RWPE1 (cell line): ENCODE results near the gene KRTAP16-1.

Experiments used
- CTCF ChIA-PET: fragments of 350-600 bp; sonication (Branson Sonifier 250); formaldehyde crosslinking; extraction: SDS; loops from one replicate; lab custom pipeline; 2021; lab: Yijun Ruan, JAX
- POLR2A ChIA-PET: fragments of 400-600 bp; formaldehyde crosslinking; extraction: SDS; loops from one replicate; lab custom pipeline; 2020; ENCODE audit warnings: antibody characterized with exemption; ENCODE audit not compliant: low non-redundant PET; lab: Yijun Ruan, JAX
- DNase-seq: peaks from one replicate; pipeline ENCODE4 v3.0.0; 2012; ENCODE audit warnings: low spot score
- H3K27ac ChIP-seq: fragments of 450-650 bp; 2 replicates; pipeline ENCODE4 v1.5.1; 2017
- TF ChIP-seq, protein P1 (sequence below): fragments of 450-650 bp; conservative IDR thresholded peaks from 2 replicates; pipeline ENCODE4 v1.5.1; 2017; ENCODE audit warnings: low read depth, mild to moderate bottlenecking

Gene KRTAP16-1

DNA sequence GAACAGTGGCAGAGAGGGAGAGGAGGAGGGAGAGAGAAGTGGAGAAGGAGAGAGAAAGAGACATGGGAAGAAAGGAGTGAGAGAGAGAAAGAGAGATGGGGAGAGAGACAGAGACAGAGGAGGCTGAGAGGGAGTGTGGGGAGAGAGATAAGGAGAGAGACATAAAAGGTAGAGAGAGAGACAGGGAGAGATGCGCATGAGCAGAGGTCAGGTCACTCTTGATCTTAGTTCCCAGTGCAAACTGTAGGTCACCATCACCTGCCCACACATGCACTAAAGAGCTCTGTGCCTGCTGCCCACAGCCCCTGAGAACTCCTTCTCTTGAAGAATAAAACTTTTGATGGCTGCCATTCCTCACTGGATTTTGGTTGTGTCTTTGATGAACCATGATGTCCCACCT, 26.6 kb upstream of the KRTAP16-1 start:
- H3K27ac ChIP-seq = no peak overlapping the region
- DNase-seq = no peak
- CTCF ChIA-PET = no interaction called here
- POLR2A ChIA-PET = no interaction called here
- TF ChIP-seq, protein P1, sequence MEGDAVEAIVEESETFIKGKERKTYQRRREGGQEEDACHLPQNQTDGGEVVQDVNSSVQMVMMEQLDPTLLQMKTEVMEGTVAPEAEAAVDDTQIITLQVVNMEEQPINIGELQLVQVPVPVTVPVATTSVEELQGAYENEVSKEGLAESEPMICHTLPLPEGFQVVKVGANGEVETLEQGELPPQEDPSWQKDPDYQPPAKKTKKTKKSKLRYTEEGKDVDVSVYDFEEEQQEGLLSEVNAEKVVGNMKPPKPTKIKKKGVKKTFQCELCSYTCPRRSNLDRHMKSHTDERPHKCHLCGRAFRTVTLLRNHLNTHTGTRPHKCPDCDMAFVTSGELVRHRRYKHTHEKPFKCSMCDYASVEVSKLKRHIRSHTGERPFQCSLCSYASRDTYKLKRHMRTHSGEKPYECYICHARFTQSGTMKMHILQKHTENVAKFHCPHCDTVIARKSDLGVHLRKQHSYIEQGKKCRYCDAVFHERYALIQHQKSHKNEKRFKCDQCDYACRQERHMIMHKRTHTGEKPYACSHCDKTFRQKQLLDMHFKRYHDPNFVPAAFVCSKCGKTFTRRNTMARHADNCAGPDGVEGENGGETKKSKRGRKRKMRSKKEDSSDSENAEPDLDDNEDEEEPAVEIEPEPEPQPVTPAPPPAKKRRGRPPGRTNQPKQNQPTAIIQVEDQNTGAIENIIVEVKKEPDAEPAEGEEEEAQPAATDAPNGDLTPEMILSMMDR = no peak

DNA sequence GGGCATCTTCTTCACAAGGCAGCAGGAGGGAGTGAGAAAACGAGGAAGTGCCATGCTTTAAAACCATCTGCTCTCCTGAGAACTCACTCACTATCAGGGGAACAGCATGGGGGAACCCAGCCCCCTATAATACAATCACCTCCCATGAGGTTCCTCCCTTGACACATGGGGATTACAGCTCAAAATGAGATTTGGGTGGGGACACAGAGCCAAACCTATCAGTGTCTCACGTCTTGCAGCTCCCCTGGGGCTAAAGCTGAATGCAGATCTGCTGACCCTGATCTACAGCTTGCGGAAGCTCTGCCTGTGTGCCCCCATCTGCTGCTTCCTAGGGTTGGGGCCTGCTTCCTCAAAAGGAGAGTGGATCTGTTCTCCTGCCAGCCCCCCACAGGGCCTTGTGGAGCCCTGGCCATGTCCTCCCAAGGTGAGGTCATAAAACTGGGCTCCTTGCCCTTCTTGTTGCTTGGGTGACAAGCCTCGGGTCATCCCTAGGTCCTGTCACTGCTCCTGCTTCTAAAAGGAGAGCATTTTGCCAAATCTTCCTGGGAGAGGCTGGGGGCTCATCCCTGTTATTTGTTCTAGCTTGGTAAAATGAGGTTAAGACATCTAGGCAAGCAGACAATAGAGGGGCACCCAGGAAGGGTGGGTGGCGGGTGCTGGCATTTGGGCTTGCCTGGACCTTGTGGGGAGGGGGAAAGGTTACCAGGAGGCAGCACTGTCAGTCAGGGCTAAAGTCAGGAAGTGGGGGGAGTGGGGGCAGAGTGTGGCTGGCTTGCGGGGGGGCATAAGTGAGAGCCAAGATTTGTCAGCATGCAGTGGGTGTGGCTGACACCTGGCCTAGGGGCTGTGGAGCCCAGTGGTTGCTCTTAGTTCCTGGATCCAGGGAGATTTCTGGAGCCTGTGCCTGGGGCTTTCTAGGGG, 25.5 kb upstream of the KRTAP16-1 start:
- TF ChIP-seq, protein P1 = no peak
- CTCF ChIA-PET = interaction anchor here (1.0 kb wide), 2 partner anchors 11 to 83 kb away, joined by 3 to 4 read pairs; no protein-coding TSS in a partner anchor
- DNase-seq = no peak
- POLR2A ChIA-PET = no interaction called here
- H3K27ac ChIP-seq = no peak overlapping the region; the same call in 1 of the 2 replicates

DNA sequence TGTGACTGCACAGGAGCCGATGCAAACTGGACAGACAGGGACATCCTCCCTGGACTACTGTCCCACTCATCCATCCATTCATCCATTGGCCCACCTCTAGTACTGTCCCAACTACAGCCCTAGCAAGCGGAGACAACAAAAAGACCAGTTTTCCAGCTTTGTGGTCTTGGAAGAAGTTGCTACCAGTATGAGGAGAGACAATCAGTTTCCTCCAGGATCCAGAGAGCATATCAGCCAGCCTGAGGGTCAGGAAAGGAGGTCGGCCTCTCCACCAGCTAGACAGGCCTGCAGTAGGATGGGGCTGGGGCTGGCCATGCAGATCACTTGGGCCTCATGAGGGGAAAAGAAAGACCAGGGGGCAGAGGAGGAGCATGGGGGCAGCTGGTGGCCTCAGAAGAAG, 24.7 kb upstream of the KRTAP16-1 start:
- no peak for DNase-seq
- H3K27ac ChIP-seq = no peak overlapping the region
- TF ChIP-seq, protein P1 = no peak
- CTCF ChIA-PET = interaction anchor here (0.7 to 1.0 kb wide), 3 partner anchors 10 to 175 kb away, joined by 3 to 4 read pairs (median 3); no protein-coding TSS in a partner anchor
- POLR2A ChIA-PET = no interaction called here

- TF ChIP-seq, protein P1 = no peak
- ChIA-PET CTCF (interaction anchor here (0.7 kb wide), 1 partner anchor 175 kb away, joined by 3 read pairs; no protein-coding TSS in a partner anchor), POLR2A (no interaction called here)
- DNase-seq = no peak
- no peak overlapping the region for H3K27ac ChIP-seq
These were observed 24.0 kb upstream of the KRTAP16-1 start for GRCh38 chr17:41333098-41333497.

GRCh38 chr17:41332239-41332638, 23.1 kb upstream of the KRTAP16-1 start:
- H3K27ac ChIP-seq = no peak overlapping the region
- TF ChIP-seq, protein P1 = no peak
- CTCF ChIA-PET = interaction anchor here (0.7 kb wide), 1 partner anchor 316 kb away, joined by 3 read pairs; no protein-coding TSS in a partner anchor
- POLR2A ChIA-PET = interaction anchor here (0.6 kb wide), 1 partner anchor 42 kb away, joined by 3 read pairs; no protein-coding TSS in a partner anchor
- no peak for DNase-seq

DNA sequence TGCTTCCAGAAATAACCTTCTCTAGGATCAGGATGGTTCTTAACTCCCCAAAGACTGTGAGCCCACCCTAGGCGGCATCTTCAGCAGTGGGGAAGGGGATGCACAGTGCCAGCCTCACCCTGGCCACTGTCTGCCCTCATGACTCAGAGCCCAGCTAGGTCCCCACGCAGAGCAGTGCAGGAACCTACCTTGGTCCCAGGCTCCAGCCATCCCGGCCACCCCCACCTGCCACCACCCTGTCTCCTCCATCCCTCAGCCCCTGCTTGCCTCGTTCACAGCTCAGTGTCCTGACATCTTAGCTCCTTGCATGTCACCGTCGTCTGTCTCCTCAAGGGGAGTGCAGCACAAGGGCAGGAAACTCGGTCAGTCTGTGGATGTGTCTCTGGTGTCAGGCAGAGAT, 22.5 kb upstream of the KRTAP16-1 start:
- CTCF ChIA-PET = interaction anchor here (0.6 kb wide), 1 partner anchor 9 kb away, joined by 3 read pairs; no protein-coding TSS in a partner anchor
- no peak overlapping the region for H3K27ac ChIP-seq
- DNase-seq = no peak
- TF ChIP-seq, protein P1 = no peak
- POLR2A ChIA-PET = interaction anchor here (0.6 kb wide), 1 partner anchor 42 kb away, joined by 3 read pairs; no protein-coding TSS in a partner anchor
